IMR-90 (cell line): ENCODE results near the gene UXS1. TPM values are rescaled to one million over a fixed set of nuclear protein-coding genes. Genes with fewer than 3 reads are reported as not detected.

Experiments used
- ATAC-seq: fragments of 200-7000 bp; cut with Tn5 transposase; 2 replicates; pipeline ENCODE4 v1.9.1; 2020; ENCODE audit warnings: low read depth, mild to moderate bottlenecking, moderate library complexity
- BruUV-seq: library from RNA; stranded (reverse); fragments of 400-500 nt; replicated peaks from 2 replicates; lab custom pipeline; 2021; lab: Mats Ljungman, UMichigan
- CTCF ChIA-PET: fragments of 300-600 bp; formaldehyde crosslinking; extraction: SDS; loops from one replicate; lab custom pipeline; 2021; ENCODE audit warnings: antibody characterized with exemption; lab: Yijun Ruan, JAX
- POLR2A ChIA-PET: fragments of 300-600 bp; sonication (Branson Sonifier 250); formaldehyde crosslinking; loops from one replicate; lab custom pipeline; 2022; ENCODE audit warnings: antibody characterized with exemption; ENCODE audit not compliant: unreplicated experiment; lab: Charles Lee
- DNase-seq: peaks from one replicate; pipeline ENCODE4 v3.0.0; 2013
- H2AFZ ChIP-seq: replicated peaks from 2 replicates; pipeline ENCODE3; 2013; ENCODE audit warnings: low read length, mild to moderate bottlenecking; ENCODE audit not compliant: poor library complexity
- H2AK5ac ChIP-seq: 2 replicates; pipeline ENCODE4 v1.6.1; 2013; ENCODE audit warnings: low read depth, low read length, inconsistent platforms
- H2AK9ac ChIP-seq: replicated peaks from 2 replicates; pipeline ENCODE3; 2013; ENCODE audit warnings: mild to moderate bottlenecking, low read depth, low read length, moderate library complexity; ENCODE audit not compliant: poor library complexity
- H2BK120ac ChIP-seq: 2 replicates; pipeline ENCODE4 v1.6.1; 2013; ENCODE audit warnings: low read depth, low read length, inconsistent platforms
- H2BK15ac ChIP-seq: 3 replicates; pipeline ENCODE4 v1.6.1; 2013; ENCODE audit warnings: low read depth, low read length, inconsistent platforms
- H2BK20ac ChIP-seq: 2 replicates; pipeline ENCODE4 v1.6.1; 2013; ENCODE audit warnings: low read depth, mild to moderate bottlenecking, inconsistent platforms, low read length, moderate library complexity
- H2BK5ac ChIP-seq: 2 replicates; pipeline ENCODE4 v1.6.1; 2013; ENCODE audit warnings: mild to moderate bottlenecking, low read depth, low read length, inconsistent platforms; ENCODE audit not compliant: poor library complexity, severe bottlenecking
- H3K14ac ChIP-seq: replicated peaks from 2 replicates; pipeline ENCODE4 v1.6.1; 2013; ENCODE audit warnings: low read depth, low read length, inconsistent platforms
- H3K18ac ChIP-seq: 2 replicates; pipeline ENCODE4 v1.6.1; 2013; ENCODE audit warnings: low read depth, low read length, control low read depth
- H3K23ac ChIP-seq: 2 replicates; pipeline ENCODE4 v1.6.1; 2013; ENCODE audit warnings: low read depth, low read length, inconsistent platforms
- H3K27ac ChIP-seq: 2 replicates; pipeline ENCODE4 v1.5.1; 2013; ENCODE audit warnings: mild to moderate bottlenecking, control low read depth, low read length; ENCODE audit not compliant: insufficient read depth
- H3K27me3 ChIP-seq: 2 replicates; pipeline ENCODE4 v1.6.1; 2013; ENCODE audit warnings: low read length; ENCODE audit not compliant: control insufficient read depth, insufficient read depth
- H3K36me3 ChIP-seq: 2 replicates; pipeline ENCODE4 v1.6.1; 2013; ENCODE audit warnings: low read length, mixed read lengths; ENCODE audit not compliant: control insufficient read depth, insufficient read depth
- H3K4ac ChIP-seq: 2 replicates; pipeline ENCODE4 v1.6.1; 2013; ENCODE audit warnings: low read depth, low read length, inconsistent platforms
- H3K4me1 ChIP-seq: 2 replicates; pipeline ENCODE4 v1.6.1; 2013; ENCODE audit warnings: low read length, mixed read lengths; ENCODE audit not compliant: control insufficient read depth, insufficient read depth
- H3K4me2 ChIP-seq: 2 replicates; pipeline ENCODE4 v1.6.1; 2013; ENCODE audit warnings: low read depth, mild to moderate bottlenecking, control low read depth, low read length, moderate library complexity
- H3K4me3 ChIP-seq: 2 replicates; pipeline ENCODE4 v1.5.1; 2013; ENCODE audit warnings: low read depth, mild to moderate bottlenecking, control low read depth, low read length, moderate library complexity; ENCODE audit not compliant: insufficient read depth
- H3K56ac ChIP-seq: 2 replicates; pipeline ENCODE4 v1.6.1; 2013; ENCODE audit warnings: low read length, inconsistent platforms; ENCODE audit not compliant: insufficient read depth; ENCODE audit errors: extremely low read depth
- H3K79me1 ChIP-seq, 2 experiments: 2 replicates each; pipeline ENCODE4 v1.6.1; 2013; ENCODE audit warnings: low read length in 2 of 2, inconsistent platforms in 1 of 2, low read depth in 1 of 2
- H3K9ac ChIP-seq: 2 replicates; pipeline ENCODE4 v1.6.1; 2013; ENCODE audit warnings: low read depth, low read length, control low read depth
- H3K9me1 ChIP-seq: 2 replicates; pipeline ENCODE4 v1.6.1; 2013; ENCODE audit warnings: low read length, inconsistent platforms; ENCODE audit not compliant: insufficient read depth
- H3K9me3 ChIP-seq: 2 replicates; pipeline ENCODE4 v1.6.1; 2013; ENCODE audit warnings: low read length; ENCODE audit not compliant: control insufficient read depth, insufficient read depth
- H4K20me1 ChIP-seq: 2 replicates; pipeline ENCODE4 v1.6.1; 2013; ENCODE audit warnings: low read length, inconsistent platforms; ENCODE audit not compliant: insufficient read depth
- H4K5ac ChIP-seq: 2 replicates; pipeline ENCODE4 v1.6.1; 2013; ENCODE audit warnings: mild to moderate bottlenecking, low read depth, low read length, control low read depth
- H4K8ac ChIP-seq, 2 experiments: 2 replicates each; pipeline ENCODE4 v1.6.1; 2013; ENCODE audit warnings: low read depth in 2 of 2, low read length in 2 of 2, control low read depth in 1 of 2, inconsistent platforms in 1 of 2
- H4K91ac ChIP-seq: 2 replicates; pipeline ENCODE4 v1.6.1; 2013; ENCODE audit warnings: low read depth, low read length, inconsistent platforms; ENCODE audit not compliant: insufficient read depth
- BHLHE40 ChIP-seq: fragments of 150-350 bp; IDR thresholded peaks from 2 replicates; pipeline ENCODE4 v1.6.1; 2016; ENCODE audit warnings: mild to moderate bottlenecking, low read depth, low read length
- CEBPB ChIP-seq: IDR thresholded peaks from 2 replicates; pipeline ENCODE4 v1.6.1; 2012; ENCODE audit warnings: low read depth, low read length, improper control_type of control experiment
- CHD1 ChIP-seq: IDR thresholded peaks from 2 replicates; pipeline ENCODE4 v1.6.1; 2012; ENCODE audit warnings: low read depth, low read length, improper control_type of control experiment
- FOS ChIP-seq: fragments of 150-350 bp; IDR thresholded peaks from 2 replicates; pipeline ENCODE4 v1.6.1; 2016; ENCODE audit warnings: low read depth, low read length
- MAFK ChIP-seq: IDR thresholded peaks from 2 replicates; pipeline ENCODE4 v1.6.1; 2012; ENCODE audit warnings: low read depth, low read length, improper control_type of control experiment
- MAZ ChIP-seq: IDR thresholded peaks from 2 replicates; pipeline ENCODE4 v1.6.1; 2012; ENCODE audit warnings: low read depth, mild to moderate bottlenecking, low read length, improper control_type of control experiment, moderate library complexity, borderline replicate concordance
- MXI1 ChIP-seq: IDR thresholded peaks from 2 replicates; pipeline ENCODE4 v1.6.1; 2012; ENCODE audit warnings: low read depth, mild to moderate bottlenecking, low read length, moderate library complexity, borderline replicate concordance
- NFE2L2 ChIP-seq: fragments of 150-350 bp; IDR thresholded peaks from 2 replicates; pipeline ENCODE4 v1.6.1; 2016; ENCODE audit warnings: low read depth, mild to moderate bottlenecking, low read length
- POLR2A ChIP-seq: IDR thresholded peaks from 2 replicates; pipeline ENCODE4 v1.6.1; 2012; ENCODE audit warnings: mild to moderate bottlenecking, low read depth, low read length
- RAD21 ChIP-seq: IDR thresholded peaks from 2 replicates; pipeline ENCODE4 v1.6.1; 2012; ENCODE audit warnings: low read length, improper control_type of control experiment
- RCOR1 ChIP-seq: IDR thresholded peaks from 2 replicates; pipeline ENCODE4 v1.6.1; 2012; ENCODE audit warnings: mild to moderate bottlenecking, low read length, improper control_type of control experiment; ENCODE audit not compliant: insufficient replicate concordance
- RFX5 ChIP-seq: IDR thresholded peaks from 2 replicates; pipeline ENCODE4 v1.8.0; 2012; ENCODE audit warnings: low read depth, mild to moderate bottlenecking, low read length, moderate library complexity
- SMC3 ChIP-seq: fragments of 150-350 bp; IDR thresholded peaks from 2 replicates; pipeline ENCODE4 v1.6.1; 2016; ENCODE audit warnings: low read depth, mild to moderate bottlenecking, antibody characterized with exemption, low read length, moderate library complexity
- WGBS, 2 experiments: methylation state at CpG; one replicate each; pipeline versions ENCODE4 v1.1.5 to v1.1.7; 2013; ENCODE audit warnings: missing lambda C conversion rate in 2 of 2; ENCODE audit not compliant: insufficient read length in 1 of 2; ENCODE audit errors: extremely low coverage in 2 of 2; 5-methylcytosine and 5-hydroxymethylcytosine counted together
- dilution Hi-C: fragments of 300-500 bp; cut with HindIII; formaldehyde crosslinking; loops from one replicate; pipeline ENCODE4 v1.14.3; 2018; ENCODE audit warnings: low sequenced_read_pairs; ENCODE audit not compliant: unreplicated experiment
- in situ Hi-C: fragments of 300-500 bp; cut with MboI; formaldehyde crosslinking; loops from 3 replicates; pipeline ENCODE4 v1.14.3; 2019; ENCODE audit warnings: low sequenced_read_pairs, inconsistent platforms, mixed read lengths
- intact Hi-C: fragments of 100-400 bp; cut with micrococcal nuclease; formaldehyde crosslinking; loops from 2 replicates; pipeline ENCODE4 v1.10.0; 2022
- polyA plus RNA-seq, 3 experiments: library from polyadenylated mRNA; depleted of rRNA; stranded (reverse); fragments of >200 nt; gene quantifications; 2 replicates each; pipeline ENCODE4 v1.2.3, GENCODE V29; 2012; ENCODE audit warnings: low replicate concordance in 1 of 3
- total RNA-seq: library from RNA; depleted of rRNA; stranded (reverse); fragments of >200 nt; gene quantifications from 2 replicates; pipeline ENCODE4 v1.2.3, GENCODE V29; 2012
- TF ChIP-seq, protein P1 (sequence below): fragments of 150-350 bp; IDR thresholded peaks from 2 replicates; pipeline ENCODE4 v1.6.1; 2016; ENCODE audit warnings: low read depth, mild to moderate bottlenecking, low read length, moderate library complexity, borderline replicate concordance
- TF ChIP-seq, protein P2 (sequence below): fragments of 150-350 bp; IDR thresholded peaks from 2 replicates; pipeline ENCODE4 v1.6.1; 2017; ENCODE audit warnings: mild to moderate bottlenecking, antibody characterized with exemption, low read length, low read depth
- TF ChIP-seq, protein P3 (sequence below): conservative IDR thresholded peaks from 2 replicates; pipeline ENCODE4 v1.5.1; 2012; ENCODE audit warnings: mild to moderate bottlenecking, low read depth, low read length, improper control_type of control experiment

Gene UXS1
- total and polyA plus RNA-seq, 2 of the 4 experiments (the other 2 are of a cell fraction): 33.7 to 54.3 TPM

DNA sequence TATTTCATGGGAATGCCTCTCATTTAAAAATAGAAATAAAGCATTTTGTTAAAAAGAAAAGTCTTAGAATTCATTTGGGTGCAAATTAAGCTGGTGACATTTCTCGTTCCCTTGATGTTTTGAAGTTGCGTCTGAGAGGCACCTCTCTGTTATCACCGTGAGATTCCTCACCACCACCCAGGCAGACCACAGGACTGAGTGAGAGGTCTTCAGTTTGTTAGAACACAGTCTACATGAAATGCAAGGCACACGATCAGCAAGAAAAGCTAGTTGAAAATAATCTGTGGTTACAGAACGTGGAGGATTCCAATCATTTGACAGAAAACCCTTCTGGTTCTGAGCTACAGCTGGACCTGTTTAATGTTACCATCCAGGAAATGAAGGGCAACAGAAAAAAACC is 116.0 kb downstream of the UXS1 start:
- intact Hi-C loops: no loop called here
- H3K9me3 ChIP-seq: no peaks in the 10 kb centered on the region
- in situ Hi-C loops: no loop called here
- CTCF ChIA-PET: no interaction called here
- H3K4me2 ChIP-seq: no peak overlapping the region
- H4K91ac ChIP-seq: no peak overlapping the region
- POLR2A ChIA-PET: no interaction called here
- H3K23ac ChIP-seq: no peak overlapping the region
- H3K36me3 ChIP-seq: no peaks in the 10 kb centered on the region
- H2BK120ac ChIP-seq: no peak overlapping the region
- no peaks in the 10 kb centered on the region for H3K79me1 ChIP-seq
- no peak overlapping the region for H2BK15ac ChIP-seq
- no peaks in the 10 kb centered on the region for H3K9me1 ChIP-seq
- no peak overlapping the region for H3K56ac ChIP-seq
- H3K14ac ChIP-seq: no peak overlapping the region
- no TSS peak for BruUV-seq
- no peak overlapping the region for H3K18ac ChIP-seq
- 33% methylated on average over 1 of the region's 5 CpGs; no CpG with 5 or more reads in 1 of the 2 experiments for WGBS, 2 experiments
- no peak overlapping the region for H2BK20ac ChIP-seq
- DNase-seq (no peak), ATAC-seq (no peak)
- H4K5ac ChIP-seq: no peak overlapping the region
- peaks cover 7% of the 10 kb centered on the region for H3K27me3 ChIP-seq
- no peak overlapping the region for H3K9ac ChIP-seq
- no peak overlapping the region for H3K27ac ChIP-seq
- no peak overlapping the region for H3K4ac ChIP-seq
- H2AK5ac ChIP-seq: no peak overlapping the region
- dilution Hi-C loops: no loop called here
- H3K4me1 ChIP-seq: no peaks in the 10 kb centered on the region
- H3K4me3 ChIP-seq: no peak overlapping the region
- H4K8ac ChIP-seq: no peak overlapping the region
- no peak overlapping the region for H2AFZ ChIP-seq
- H2AK9ac ChIP-seq: no peak overlapping the region
- TF ChIP-seq CEBPB: no peak
- TF ChIP-seq, protein P1, sequence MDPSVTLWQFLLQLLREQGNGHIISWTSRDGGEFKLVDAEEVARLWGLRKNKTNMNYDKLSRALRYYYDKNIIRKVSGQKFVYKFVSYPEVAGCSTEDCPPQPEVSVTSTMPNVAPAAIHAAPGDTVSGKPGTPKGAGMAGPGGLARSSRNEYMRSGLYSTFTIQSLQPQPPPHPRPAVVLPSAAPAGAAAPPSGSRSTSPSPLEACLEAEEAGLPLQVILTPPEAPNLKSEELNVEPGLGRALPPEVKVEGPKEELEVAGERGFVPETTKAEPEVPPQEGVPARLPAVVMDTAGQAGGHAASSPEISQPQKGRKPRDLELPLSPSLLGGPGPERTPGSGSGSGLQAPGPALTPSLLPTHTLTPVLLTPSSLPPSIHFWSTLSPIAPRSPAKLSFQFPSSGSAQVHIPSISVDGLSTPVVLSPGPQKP: no peak
- no peak for TF ChIP-seq MAZ
- TF ChIP-seq, protein P2, sequence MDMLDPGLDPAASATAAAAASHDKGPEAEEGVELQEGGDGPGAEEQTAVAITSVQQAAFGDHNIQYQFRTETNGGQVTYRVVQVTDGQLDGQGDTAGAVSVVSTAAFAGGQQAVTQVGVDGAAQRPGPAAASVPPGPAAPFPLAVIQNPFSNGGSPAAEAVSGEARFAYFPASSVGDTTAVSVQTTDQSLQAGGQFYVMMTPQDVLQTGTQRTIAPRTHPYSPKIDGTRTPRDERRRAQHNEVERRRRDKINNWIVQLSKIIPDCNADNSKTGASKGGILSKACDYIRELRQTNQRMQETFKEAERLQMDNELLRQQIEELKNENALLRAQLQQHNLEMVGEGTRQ: no peak
- no peak for TF ChIP-seq RCOR1
- no peak for TF ChIP-seq CHD1
- no peak for TF ChIP-seq BHLHE40
- no peak for TF ChIP-seq FOS
- no peak for TF ChIP-seq MXI1
- no peak for TF ChIP-seq MAFK
- TF ChIP-seq RAD21: no peak
- TF ChIP-seq RFX5: no peak
- TF ChIP-seq, protein P3, sequence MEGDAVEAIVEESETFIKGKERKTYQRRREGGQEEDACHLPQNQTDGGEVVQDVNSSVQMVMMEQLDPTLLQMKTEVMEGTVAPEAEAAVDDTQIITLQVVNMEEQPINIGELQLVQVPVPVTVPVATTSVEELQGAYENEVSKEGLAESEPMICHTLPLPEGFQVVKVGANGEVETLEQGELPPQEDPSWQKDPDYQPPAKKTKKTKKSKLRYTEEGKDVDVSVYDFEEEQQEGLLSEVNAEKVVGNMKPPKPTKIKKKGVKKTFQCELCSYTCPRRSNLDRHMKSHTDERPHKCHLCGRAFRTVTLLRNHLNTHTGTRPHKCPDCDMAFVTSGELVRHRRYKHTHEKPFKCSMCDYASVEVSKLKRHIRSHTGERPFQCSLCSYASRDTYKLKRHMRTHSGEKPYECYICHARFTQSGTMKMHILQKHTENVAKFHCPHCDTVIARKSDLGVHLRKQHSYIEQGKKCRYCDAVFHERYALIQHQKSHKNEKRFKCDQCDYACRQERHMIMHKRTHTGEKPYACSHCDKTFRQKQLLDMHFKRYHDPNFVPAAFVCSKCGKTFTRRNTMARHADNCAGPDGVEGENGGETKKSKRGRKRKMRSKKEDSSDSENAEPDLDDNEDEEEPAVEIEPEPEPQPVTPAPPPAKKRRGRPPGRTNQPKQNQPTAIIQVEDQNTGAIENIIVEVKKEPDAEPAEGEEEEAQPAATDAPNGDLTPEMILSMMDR: no peak
- no peak for TF ChIP-seq POLR2A
- TF ChIP-seq NFE2L2: no peak
- no peak for TF ChIP-seq SMC3
- H2BK5ac ChIP-seq: no peak overlapping the region
- no peaks in the 10 kb centered on the region for H4K20me1 ChIP-seq
